Osteoblast (primary cell): ENCODE results near the gene TBCEL. TPM values are rescaled to one million over a fixed set of nuclear protein-coding genes. Genes with fewer than 3 reads are reported as not detected.

Experiments used
- DNase-seq: peaks from one replicate; pipeline ENCODE4 v3.0.0; 2011; ENCODE audit warnings: low spot score, mixed read lengths; ENCODE audit not compliant: insufficient read length; ENCODE audit errors: missing footprints
- H2AFZ ChIP-seq: 2 replicates; pipeline ENCODE4 v1.6.0; 2011; ENCODE audit warnings: mild to moderate bottlenecking, low read length
- H3K27ac ChIP-seq: 2 replicates; pipeline ENCODE4 v1.5.1; 2011; ENCODE audit warnings: mild to moderate bottlenecking, low read depth, low read length, moderate library complexity
- H3K27me3 ChIP-seq: 2 replicates; pipeline ENCODE4 v1.6.0; 2012; ENCODE audit warnings: mild to moderate bottlenecking, control low read depth, inconsistent platforms, low read length, moderate library complexity; ENCODE audit not compliant: insufficient read depth
- H3K36me3 ChIP-seq: 2 replicates; pipeline ENCODE4 v1.5.1; 2011; ENCODE audit warnings: mild to moderate bottlenecking, low read length, control low read depth, moderate library complexity; ENCODE audit not compliant: insufficient read depth
- H3K4me1 ChIP-seq: 2 replicates; pipeline ENCODE4 v1.5.1; 2011; ENCODE audit warnings: mild to moderate bottlenecking, low read length, control low read depth, moderate library complexity; ENCODE audit not compliant: insufficient read depth
- H3K4me2 ChIP-seq: 2 replicates; pipeline ENCODE4 v1.6.0; 2011; ENCODE audit warnings: mild to moderate bottlenecking, low read length; ENCODE audit not compliant: insufficient read depth
- H3K4me3 ChIP-seq: fragments of 200-600 bp; sonication (generic); 3 replicates; pipeline ENCODE4 v1.5.1; 2012; ENCODE audit warnings: mild to moderate bottlenecking, low read length, inconsistent platforms; ENCODE audit not compliant: insufficient read depth
- H3K79me2 ChIP-seq: 2 replicates; pipeline ENCODE4 v1.6.0; 2012; ENCODE audit warnings: mild to moderate bottlenecking, low read length, control low read depth, inconsistent platforms; ENCODE audit not compliant: insufficient read depth
- H3K9me3 ChIP-seq: 2 replicates; pipeline ENCODE4 v1.5.1; 2011; ENCODE audit warnings: low read depth, low read length, control low read depth
- H4K20me1 ChIP-seq: 2 replicates; pipeline ENCODE4 v1.6.0; 2012; ENCODE audit warnings: mild to moderate bottlenecking, low read length, control low read depth; ENCODE audit not compliant: insufficient read depth
- CTCF ChIP-seq: IDR thresholded peaks from 2 replicates; pipeline ENCODE4 v1.5.1; 2011; ENCODE audit warnings: mild to moderate bottlenecking, low read depth, low read length, moderate library complexity; ENCODE audit errors: extremely low read depth
- total RNA-seq: library from RNA; depleted of rRNA; stranded (reverse); fragments of >200 nt; gene quantifications from 2 replicates; pipeline ENCODE4 v1.2.3, GENCODE V29; 2012

The TBCEL gene
- total RNA-seq, 1 donor = 41.6 TPM

GRCh38 chr11:121068787-121069186 is 44.9 kb downstream of the TBCEL start:
- no peak overlapping the region for H3K4me3 ChIP-seq
- no peak for TF ChIP-seq CTCF
- H2AFZ ChIP-seq = no peak overlapping the region
- H3K4me1 ChIP-seq = no peaks in the 10 kb centered on the region
- H3K9me3 ChIP-seq = no peaks in the 10 kb centered on the region
- no peaks in the 10 kb centered on the region for H3K79me2 ChIP-seq
- H3K27me3 ChIP-seq = no peaks in the 10 kb centered on the region
- H4K20me1 ChIP-seq = peaks cover 5% of the 10 kb centered on the region
- H3K4me2 ChIP-seq = no peak overlapping the region
- peaks cover 5% of the 10 kb centered on the region for H3K36me3 ChIP-seq
- no peak overlapping the region for H3K27ac ChIP-seq
- no peak for DNase-seq

- H3K27ac ChIP-seq = no peak overlapping the region
- peaks cover 5% of the 10 kb centered on the region for H4K20me1 ChIP-seq
- peaks cover 8% of the 10 kb centered on the region for H3K36me3 ChIP-seq
- no peaks in the 10 kb centered on the region for H3K4me1 ChIP-seq
- H3K79me2 ChIP-seq = no peaks in the 10 kb centered on the region
- no peak overlapping the region for H3K4me2 ChIP-seq
- H3K27me3 ChIP-seq = no peaks in the 10 kb centered on the region
- H3K9me3 ChIP-seq = no peaks in the 10 kb centered on the region
- no peak overlapping the region for H2AFZ ChIP-seq
- DNase-seq = peak; percentile 68
- no peak overlapping the region for H3K4me3 ChIP-seq
- TF ChIP-seq CTCF = no peak
Observed at GRCh38 chr11:121070951-121071845, 47.3 kb downstream of the TBCEL start.

- no peak for DNase-seq
- no peak for TF ChIP-seq CTCF
- peaks cover 5% of the 10 kb centered on the region for H4K20me1 ChIP-seq
- H3K4me1 ChIP-seq = no peaks in the 10 kb centered on the region
- H3K36me3 ChIP-seq = peaks cover 8% of the 10 kb centered on the region
- H3K27me3 ChIP-seq = no peaks in the 10 kb centered on the region
- H3K79me2 ChIP-seq = no peaks in the 10 kb centered on the region
- no peak overlapping the region for H3K4me3 ChIP-seq
- no peaks in the 10 kb centered on the region for H3K9me3 ChIP-seq
- H3K4me2 ChIP-seq = no peak overlapping the region
- no peak overlapping the region for H3K27ac ChIP-seq
- no peak overlapping the region for H2AFZ ChIP-seq
Observed at GRCh38 chr11:121071846-121072450, 48.0 kb downstream of the TBCEL start.

- H3K79me2 ChIP-seq = no peaks in the 10 kb centered on the region
- no peaks in the 10 kb centered on the region for H3K27me3 ChIP-seq
- no peak overlapping the region for H3K27ac ChIP-seq
- H3K36me3 ChIP-seq = no peaks in the 10 kb centered on the region
- H3K4me3 ChIP-seq = no peak overlapping the region
- no peaks in the 10 kb centered on the region for H3K9me3 ChIP-seq
- no peak overlapping the region for H2AFZ ChIP-seq
- peaks cover under 1% of the 10 kb centered on the region for H3K4me1 ChIP-seq
- no peak for DNase-seq
- peaks cover 24% of the 10 kb centered on the region for H4K20me1 ChIP-seq
- no peak overlapping the region for H3K4me2 ChIP-seq
- no peak for TF ChIP-seq CTCF
Observed at GRCh38 chr11:121081321-121081720, 57.4 kb downstream of the TBCEL start.
